OCI-LY3 (cell line): Measurements from ENCODE around the gene GPR27.

Experiments used
- CTCF ChIP-seq: fragments of 200-600, 300-600 bp; sonication (generic); IDR thresholded peaks from 2 replicates; pipeline ENCODE4 v1.5.1; 2014; ENCODE audit warnings: antibody characterized with exemption, low read length, low read depth
- EZH2phosphoT487 ChIP-seq: fragments of 200-600 bp; shearing (Covaris generic); IDR thresholded peaks from 2 replicates; pipeline ENCODE4 v1.6.1; 2018; ENCODE audit warnings: antibody characterized with exemption, mixed run types, low read depth

GRCh38 chr3:71726146-71726545 is 27.5 kb upstream of the GPR27 start:
- TF ChIP-seq CTCF (no peak), EZH2phosphoT487 (no peak)
